Activated T-helper 17 cell treated with anti-CD3 and anti-CD28 coated beads, Interleukin-2, amount 50 U/mL, for 72 hours (primary cell): ENCODE measurements around the gene PRAMEF2. TPM values are rescaled to one million over a fixed set of nuclear protein-coding genes. Genes with fewer than 3 reads are reported as not detected.
"Not testable (repeated sequence)": the region's sequence is repeated elsewhere in the genome, so short reads cannot be mapped to it uniquely, and the experiment has no call there.

ENCODE experiments used
- ATAC-seq: fragments of 150-1000 bp; cut with Tn5 transposase; replicated peaks from 2 replicates; pipeline ENCODE4 v1.10.0; 2021; ENCODE audit warnings: mild to moderate bottlenecking, moderate library complexity
- H3K27ac Mint-ChIP-seq: one replicate; pipeline ENCODE4 v1.8.0; 2022; ENCODE audit warnings: mixed read lengths
- H3K27me3 Mint-ChIP-seq: one replicate; pipeline ENCODE4 v1.8.0; 2022; ENCODE audit warnings: mixed read lengths
- H3K36me3 Mint-ChIP-seq: one replicate; pipeline ENCODE4 v1.8.0; 2022; ENCODE audit warnings: low read depth, mild to moderate bottlenecking, mixed read lengths
- H3K4me1 Mint-ChIP-seq: one replicate; pipeline ENCODE4 v1.8.0; 2022; ENCODE audit warnings: mixed read lengths
- H3K4me3 Mint-ChIP-seq: one replicate; pipeline ENCODE4 v1.8.0; 2022; ENCODE audit warnings: mild to moderate bottlenecking, mixed read lengths
- H3K9me3 Mint-ChIP-seq: one replicate; pipeline ENCODE4 v1.8.0; 2022; ENCODE audit warnings: mixed read lengths
- total RNA-seq, 2 donors: library from RNA; stranded (reverse); gene quantifications; one replicate each; pipeline ENCODE4 v1.2.3, GENCODE V29; 2022

The PRAMEF2 gene
- total RNA-seq, 2 donors from 2014 or later: not detected

DNA sequence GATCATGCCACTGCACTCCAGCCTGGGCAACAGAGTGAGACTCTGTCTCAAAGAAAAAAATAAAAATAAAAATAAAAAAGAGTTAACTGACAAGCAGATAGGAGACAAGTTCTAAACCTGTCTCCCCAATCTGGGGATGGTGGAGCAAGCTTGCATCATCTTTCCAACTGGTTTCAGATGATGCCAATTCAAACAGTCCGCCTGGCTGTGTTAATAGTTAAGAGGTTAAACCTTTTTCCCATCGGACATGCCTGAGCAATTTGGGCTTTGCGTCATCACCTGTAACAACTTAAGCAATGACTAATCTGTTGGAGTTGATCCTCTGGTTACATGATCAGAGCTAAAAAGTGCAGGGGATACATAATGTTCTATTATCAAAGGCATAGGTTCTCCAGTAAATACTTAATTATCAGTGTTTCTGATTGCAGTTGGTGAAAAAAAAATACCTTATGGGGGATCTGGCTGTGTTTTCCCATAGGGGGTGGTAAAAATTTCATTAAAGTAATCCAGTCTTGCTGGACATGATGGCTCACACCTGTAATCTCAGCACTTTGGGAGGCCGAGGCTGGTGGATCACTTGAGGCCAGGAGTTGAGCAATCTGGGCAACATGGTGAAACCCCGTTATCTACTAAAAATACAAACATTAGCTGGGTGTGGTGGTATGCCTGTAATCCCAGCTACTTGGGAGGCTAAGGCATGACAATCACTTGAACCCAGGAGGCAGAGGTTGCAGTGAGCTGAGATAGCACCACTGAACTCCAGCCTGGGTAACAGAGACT is 47.1 kb downstream of the PRAMEF2 start:
- not testable (repeated sequence) for ATAC-seq, H3K27me3 Mint-ChIP-seq, H3K36me3 Mint-ChIP-seq, H3K27ac Mint-ChIP-seq, H3K9me3 Mint-ChIP-seq, H3K4me3 Mint-ChIP-seq, H3K4me1 Mint-ChIP-seq

Other genes starting within 250 kb of the PRAMEF2 start
- 10 to 100 TPM; 15.9 to 97.8 TPM for gene DHRS3, start 238.9 kb upstream of the PRAMEF2 start, total RNA-seq
- gene AADACL4, start 213.0 kb upstream of the PRAMEF2 start, total RNA-seq: not detected
- gene AADACL3, start 141.0 kb upstream of the PRAMEF2 start, total RNA-seq: not detected
- gene CFAP107, start 110.9 kb upstream of the PRAMEF2 start, total RNA-seq: not detected
- not detected for gene PRAMEF12, start 83.3 kb upstream of the PRAMEF2 start, total RNA-seq
- gene PRAMEF1, start 65.7 kb upstream of the PRAMEF2 start, total RNA-seq: not detected
- not detected for gene PRAMEF11, start 25.7 kb upstream of the PRAMEF2 start, total RNA-seq
- not detected for gene HNRNPCL1, start 8.4 kb upstream of the PRAMEF2 start, total RNA-seq
- gene PRAMEF4, start 29.1 kb downstream of the PRAMEF2 start, total RNA-seq: not detected
- gene PRAMEF10, start 41.2 kb downstream of the PRAMEF2 start, total RNA-seq: not detected
- gene PRAMEF7, start 59.5 kb downstream of the PRAMEF2 start, total RNA-seq: not detected
- not detected for gene PRAMEF6, start 90.5 kb downstream of the PRAMEF2 start, total RNA-seq
- gene PRAMEF27, start 199.5 kb downstream of the PRAMEF2 start, total RNA-seq: not detected
- not detected for gene HNRNPCL3, start 203.7 kb downstream of the PRAMEF2 start, total RNA-seq
- gene PRAMEF25, start 213.7 kb downstream of the PRAMEF2 start, total RNA-seq: not detected